GM12892 (cell line): ENCODE data around the gene LSR.

Source experiments
- POLR2A ChIP-seq: IDR thresholded peaks from 2 replicates; pipeline ENCODE4 v1.6.1; 2011; ENCODE audit warnings: low read depth, low read length, control low read depth
- POLR2AphosphoS5 ChIP-seq: IDR thresholded peaks from 2 replicates; pipeline ENCODE4 v1.6.1; 2011; ENCODE audit warnings: low read depth, low read length, control low read depth

DNA sequence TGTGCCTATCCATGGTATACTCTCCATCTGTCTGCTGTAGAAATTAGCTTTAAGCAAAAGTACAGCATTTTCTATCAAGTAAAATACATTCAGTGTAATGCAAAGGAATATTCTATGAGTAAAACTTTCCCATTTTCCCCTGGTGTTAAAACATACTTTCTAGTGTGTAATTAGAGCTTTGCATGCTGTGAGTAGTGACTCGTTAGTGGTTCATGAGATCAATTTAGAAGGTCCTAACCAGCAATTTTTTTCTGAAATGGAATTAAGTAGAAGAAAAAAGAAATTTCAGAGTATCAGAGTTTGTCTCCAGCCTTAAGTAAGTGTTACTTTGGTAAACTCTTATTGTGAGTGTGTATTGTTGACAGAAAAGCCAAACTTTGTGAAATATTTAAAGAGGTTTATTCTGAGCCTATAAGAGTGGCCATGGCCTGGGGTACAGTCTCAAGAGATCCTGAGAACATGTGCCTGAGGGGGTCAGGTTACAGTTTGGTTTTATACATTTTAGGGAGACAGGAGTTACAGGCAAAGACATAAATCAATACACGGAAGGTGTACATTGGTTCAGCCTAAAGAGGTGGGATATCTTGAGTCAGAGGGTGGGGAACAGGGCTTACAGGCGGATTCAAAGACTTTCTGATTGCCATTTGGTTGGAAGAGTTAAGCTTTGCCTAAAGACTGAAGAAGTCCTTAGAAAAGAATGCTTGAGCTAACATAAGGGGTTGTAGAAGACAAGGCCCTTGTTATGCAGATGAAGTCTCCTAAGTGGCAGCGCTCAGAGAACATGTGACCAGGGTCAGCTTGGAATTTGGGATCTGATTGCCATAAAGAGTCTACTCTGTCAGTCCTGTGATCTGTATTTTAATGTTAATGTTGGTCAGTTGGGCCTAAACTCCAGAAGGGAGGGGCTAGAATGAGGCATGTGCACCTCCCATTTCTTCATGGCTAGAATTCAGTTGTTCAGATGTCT is 45.8 kb upstream of the LSR start:
- no peak for TF ChIP-seq POLR2A
- TF ChIP-seq POLR2AphosphoS5: no peak
